HepG2 (cell line): Measurements from ENCODE around the gene TMA7B.

Experiments used
- EED ChIP-seq: sonication (generic); formaldehyde crosslinking; IDR thresholded peaks from 2 replicates; pipeline ENCODE4 v1.5.0; 2020; ENCODE audit warnings: mild to moderate bottlenecking, missing genetic modification reagents
- EP300 ChIP-seq, 3 experiments: sonication (generic) in 1 of 3; formaldehyde crosslinking in 1 of 3; IDR thresholded peaks; 2 replicates each; pipeline versions ENCODE4 v1.5.1 to v1.6.1; 2011 to 2020; ENCODE audit warnings: low read depth in 2 of 3, low read length in 2 of 3, borderline replicate concordance in 1 of 3, improper control_type of control experiment in 1 of 3, mild to moderate bottlenecking in 1 of 3, missing genetic modification reagents in 1 of 3, moderate library complexity in 1 of 3
- RAD51 ChIP-seq: fragments of 450-650 bp; IDR thresholded peaks from 2 replicates; pipeline ENCODE4 v1.6.1; 2016; ENCODE audit warnings: borderline replicate concordance
- SIX4 ChIP-seq: sonication (generic); formaldehyde crosslinking; IDR thresholded peaks from 2 replicates; pipeline ENCODE4 v1.4.0; 2020; ENCODE audit warnings: missing genetic modification reagents
- SP1 ChIP-seq, 2 experiments: fragments of 450-650 bp in 1 of 2; sonication (generic) in 1 of 2; formaldehyde crosslinking in 1 of 2; IDR thresholded peaks; 2 replicates each; pipeline versions ENCODE4 v1.4.0 to v1.6.1; 2016 to 2020; ENCODE audit warnings: missing genetic modification reagents in 1 of 2
- ZNF121 ChIP-seq: sonication (generic); formaldehyde crosslinking; IDR thresholded peaks from 2 replicates; pipeline ENCODE4 v1.5.0; 2020; ENCODE audit warnings: mild to moderate bottlenecking, missing genetic modification reagents
- ZNF562 ChIP-seq: sonication (generic); formaldehyde crosslinking; IDR thresholded peaks from 2 replicates; pipeline ENCODE4 v1.8.0; 2022; ENCODE audit warnings: missing genetic modification reagents, borderline replicate concordance
- ZNF792 ChIP-seq: IDR thresholded peaks from 2 replicates; pipeline ENCODE4 v1.6.1; 2016
- TF ChIP-seq, protein P1 (sequence below): sonication (generic); formaldehyde crosslinking; IDR thresholded peaks from 2 replicates; pipeline ENCODE4 v1.4.0; 2020; ENCODE audit warnings: missing genetic modification reagents
- TF ChIP-seq, protein P2 (sequence below): sonication (generic); formaldehyde crosslinking; IDR thresholded peaks from 2 replicates; pipeline ENCODE4 v1.5.0; 2020; ENCODE audit warnings: mild to moderate bottlenecking, missing genetic modification reagents, moderate library complexity

DNA sequence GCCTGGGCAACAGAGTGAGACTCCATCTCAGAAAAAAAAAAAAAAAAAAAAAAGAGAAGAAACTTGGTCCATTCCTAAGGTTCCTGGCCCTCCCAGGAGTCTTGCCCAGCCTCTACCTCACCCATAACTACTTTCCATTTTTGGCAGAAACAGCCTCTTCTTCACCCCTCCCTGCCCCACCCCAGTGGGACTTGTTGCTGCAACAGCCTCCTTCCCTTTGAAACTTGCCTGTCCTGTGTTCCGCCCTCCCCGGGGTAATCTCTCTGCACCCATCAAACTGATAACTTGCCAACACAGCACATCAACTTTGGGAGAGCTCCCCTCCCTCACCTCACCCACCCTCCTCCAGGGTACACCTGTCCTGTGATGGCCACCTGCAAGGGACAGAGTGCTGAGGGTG, 24.5 kb downstream of the TMA7B start:
- TF ChIP-seq SP1 (IDR thresholded peaks at IDR 0.05) (no peak), SP1 (CRISPR knock-in tag; IDR thresholded peaks at IDR 0.05) (no peak), ZNF792 (CRISPR knock-in tag) (no peak), ZNF121 (no peak), EED (CRISPR knock-in tag) (no peak), EP300 (IDR thresholded peaks at IDR 0.05; ENCODE audit: low read depth in 2 of 2, low read length in 2 of 2) (no peak), EP300 (CRISPR knock-in tag; IDR thresholded peaks at IDR 0.05; ENCODE audit: borderline replicate concordance) (no peak), ZNF562 (CRISPR knock-in tag) (no peak), RAD51 (no peak), SIX4 (CRISPR knock-in tag) (no peak)
- TF ChIP-seq, protein P1, sequence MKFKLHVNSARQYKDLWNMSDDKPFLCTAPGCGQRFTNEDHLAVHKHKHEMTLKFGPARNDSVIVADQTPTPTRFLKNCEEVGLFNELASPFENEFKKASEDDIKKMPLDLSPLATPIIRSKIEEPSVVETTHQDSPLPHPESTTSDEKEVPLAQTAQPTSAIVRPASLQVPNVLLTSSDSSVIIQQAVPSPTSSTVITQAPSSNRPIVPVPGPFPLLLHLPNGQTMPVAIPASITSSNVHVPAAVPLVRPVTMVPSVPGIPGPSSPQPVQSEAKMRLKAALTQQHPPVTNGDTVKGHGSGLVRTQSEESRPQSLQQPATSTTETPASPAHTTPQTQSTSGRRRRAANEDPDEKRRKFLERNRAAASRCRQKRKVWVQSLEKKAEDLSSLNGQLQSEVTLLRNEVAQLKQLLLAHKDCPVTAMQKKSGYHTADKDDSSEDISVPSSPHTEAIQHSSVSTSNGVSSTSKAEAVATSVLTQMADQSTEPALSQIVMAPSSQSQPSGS (CRISPR knock-in tag) = no peak
- TF ChIP-seq, protein P2, sequence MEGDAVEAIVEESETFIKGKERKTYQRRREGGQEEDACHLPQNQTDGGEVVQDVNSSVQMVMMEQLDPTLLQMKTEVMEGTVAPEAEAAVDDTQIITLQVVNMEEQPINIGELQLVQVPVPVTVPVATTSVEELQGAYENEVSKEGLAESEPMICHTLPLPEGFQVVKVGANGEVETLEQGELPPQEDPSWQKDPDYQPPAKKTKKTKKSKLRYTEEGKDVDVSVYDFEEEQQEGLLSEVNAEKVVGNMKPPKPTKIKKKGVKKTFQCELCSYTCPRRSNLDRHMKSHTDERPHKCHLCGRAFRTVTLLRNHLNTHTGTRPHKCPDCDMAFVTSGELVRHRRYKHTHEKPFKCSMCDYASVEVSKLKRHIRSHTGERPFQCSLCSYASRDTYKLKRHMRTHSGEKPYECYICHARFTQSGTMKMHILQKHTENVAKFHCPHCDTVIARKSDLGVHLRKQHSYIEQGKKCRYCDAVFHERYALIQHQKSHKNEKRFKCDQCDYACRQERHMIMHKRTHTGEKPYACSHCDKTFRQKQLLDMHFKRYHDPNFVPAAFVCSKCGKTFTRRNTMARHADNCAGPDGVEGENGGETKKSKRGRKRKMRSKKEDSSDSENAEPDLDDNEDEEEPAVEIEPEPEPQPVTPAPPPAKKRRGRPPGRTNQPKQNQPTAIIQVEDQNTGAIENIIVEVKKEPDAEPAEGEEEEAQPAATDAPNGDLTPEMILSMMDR = no peak
